ENCODE results near the gene BNC2.
A peak's percentile ranks its signal among the peaks of the same experiment; 100 is the strongest.

BNC2 gene

GRCh38 chr9:16501726-16502125 is 368.7 kb downstream of the BNC2 start:
- Histone ChIP-seq H3K27me3 (ENCODE audit: insufficient read depth, poor library complexity, severe bottlenecking) (no peaks in the 10 kb centered on the region), H3K27ac (ENCODE audit: poor library complexity, severe bottlenecking) (peak overlapping the region; percentile 61), H3K4me1 (ENCODE audit: insufficient read depth, poor library complexity, severe bottlenecking) (peaks cover 27% of the 10 kb centered on the region), H3K36me3 (ENCODE audit: low read depth) (no peaks in the 10 kb centered on the region), H3K9me3 (ENCODE audit: severe bottlenecking) (no peaks in the 10 kb centered on the region), H3K4me3 (ENCODE audit: severe bottlenecking) (no peak overlapping the region)
- DNase-seq (ENCODE audit: low spot score): no peak
- no peak for ATAC-seq (ENCODE audit: low read depth)
- TF ChIP-seq, protein P1, sequence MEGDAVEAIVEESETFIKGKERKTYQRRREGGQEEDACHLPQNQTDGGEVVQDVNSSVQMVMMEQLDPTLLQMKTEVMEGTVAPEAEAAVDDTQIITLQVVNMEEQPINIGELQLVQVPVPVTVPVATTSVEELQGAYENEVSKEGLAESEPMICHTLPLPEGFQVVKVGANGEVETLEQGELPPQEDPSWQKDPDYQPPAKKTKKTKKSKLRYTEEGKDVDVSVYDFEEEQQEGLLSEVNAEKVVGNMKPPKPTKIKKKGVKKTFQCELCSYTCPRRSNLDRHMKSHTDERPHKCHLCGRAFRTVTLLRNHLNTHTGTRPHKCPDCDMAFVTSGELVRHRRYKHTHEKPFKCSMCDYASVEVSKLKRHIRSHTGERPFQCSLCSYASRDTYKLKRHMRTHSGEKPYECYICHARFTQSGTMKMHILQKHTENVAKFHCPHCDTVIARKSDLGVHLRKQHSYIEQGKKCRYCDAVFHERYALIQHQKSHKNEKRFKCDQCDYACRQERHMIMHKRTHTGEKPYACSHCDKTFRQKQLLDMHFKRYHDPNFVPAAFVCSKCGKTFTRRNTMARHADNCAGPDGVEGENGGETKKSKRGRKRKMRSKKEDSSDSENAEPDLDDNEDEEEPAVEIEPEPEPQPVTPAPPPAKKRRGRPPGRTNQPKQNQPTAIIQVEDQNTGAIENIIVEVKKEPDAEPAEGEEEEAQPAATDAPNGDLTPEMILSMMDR (IDR thresholded peaks at IDR 0.05; ENCODE audit: poor library complexity, severe bottlenecking): no peak

DNA sequence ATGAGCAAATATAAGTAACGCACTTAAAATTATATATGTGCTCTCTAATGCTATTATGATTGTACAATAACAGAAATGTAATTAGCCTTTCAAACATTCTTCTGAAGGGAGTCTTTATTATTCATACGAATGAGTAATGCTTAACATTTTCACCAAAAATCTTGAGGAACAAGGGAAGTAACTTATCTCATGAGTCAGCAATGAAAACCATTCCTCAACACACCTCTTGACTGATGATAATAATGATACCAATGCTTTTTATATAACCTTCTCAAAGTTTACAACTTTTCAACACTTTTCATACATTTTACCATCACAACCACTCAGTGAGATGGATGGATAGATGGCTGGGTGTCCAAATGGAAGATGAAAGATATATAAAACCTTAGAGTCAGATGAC is 369.3 kb downstream of the BNC2 start:
- Histone ChIP-seq H3K27me3 (ENCODE audit: insufficient read depth, poor library complexity, severe bottlenecking) (no peaks in the 10 kb centered on the region), H3K36me3 (ENCODE audit: low read depth) (no peaks in the 10 kb centered on the region), H3K4me1 (ENCODE audit: insufficient read depth, poor library complexity, severe bottlenecking) (peaks cover 27% of the 10 kb centered on the region), H3K27ac (ENCODE audit: poor library complexity, severe bottlenecking) (peak overlapping the region; percentile 61), H3K9me3 (ENCODE audit: severe bottlenecking) (no peaks in the 10 kb centered on the region), H3K4me3 (ENCODE audit: severe bottlenecking) (no peak overlapping the region)
- ATAC-seq (ENCODE audit: low read depth) (peak; percentile 90), DNase-seq (ENCODE audit: low spot score) (no peak)
- TF ChIP-seq, protein P1 (IDR thresholded peaks at IDR 0.05; ENCODE audit: poor library complexity, severe bottlenecking): no peak

DNA sequence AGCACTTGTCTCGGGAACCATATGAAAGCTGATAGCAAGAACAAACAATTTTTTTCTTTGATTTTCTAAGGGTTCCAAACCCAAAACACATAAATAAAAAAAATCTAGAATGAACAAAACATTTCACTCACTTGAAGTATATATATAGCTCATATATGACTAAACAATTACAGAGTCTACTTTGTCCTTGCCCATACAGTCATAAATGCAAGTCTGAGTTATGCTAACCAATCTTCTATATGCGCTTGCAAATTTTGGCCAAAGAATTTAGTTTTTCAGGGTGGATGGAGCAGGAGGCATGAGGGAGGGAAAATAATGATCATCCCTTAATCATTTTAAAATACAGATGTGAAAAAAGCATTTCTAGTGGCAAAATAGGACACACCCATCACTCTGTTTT is 370.1 kb downstream of the BNC2 start:
- Histone ChIP-seq H3K36me3 (ENCODE audit: low read depth) (no peaks in the 10 kb centered on the region), H3K4me3 (ENCODE audit: severe bottlenecking) (no peak overlapping the region), H3K4me1 (ENCODE audit: insufficient read depth, poor library complexity, severe bottlenecking) (peaks cover 26% of the 10 kb centered on the region), H3K27ac (ENCODE audit: poor library complexity, severe bottlenecking) (peak overlapping the region; percentile 61), H3K27me3 (ENCODE audit: insufficient read depth, poor library complexity, severe bottlenecking) (no peaks in the 10 kb centered on the region), H3K9me3 (ENCODE audit: severe bottlenecking) (no peaks in the 10 kb centered on the region)
- no peak for DNase-seq (ENCODE audit: low spot score)
- ATAC-seq (ENCODE audit: low read depth): no peak
- TF ChIP-seq, protein P1 (IDR thresholded peaks at IDR 0.05; ENCODE audit: poor library complexity, severe bottlenecking): no peak

GRCh38 chr9:16499892-16500291 is 370.6 kb downstream of the BNC2 start:
- Histone ChIP-seq H3K27me3 (ENCODE audit: insufficient read depth, poor library complexity, severe bottlenecking) (no peaks in the 10 kb centered on the region), H3K36me3 (ENCODE audit: low read depth) (no peaks in the 10 kb centered on the region), H3K27ac (ENCODE audit: poor library complexity, severe bottlenecking) (peak overlapping the region; percentile 61), H3K4me3 (ENCODE audit: severe bottlenecking) (no peak overlapping the region), H3K9me3 (ENCODE audit: severe bottlenecking) (no peaks in the 10 kb centered on the region), H3K4me1 (ENCODE audit: insufficient read depth, poor library complexity, severe bottlenecking) (peaks cover 22% of the 10 kb centered on the region)
- no peak for DNase-seq (ENCODE audit: low spot score)
- TF ChIP-seq, protein P1 (IDR thresholded peaks at IDR 0.05; ENCODE audit: poor library complexity, severe bottlenecking): no peak
- no peak for ATAC-seq (ENCODE audit: low read depth)

DNA sequence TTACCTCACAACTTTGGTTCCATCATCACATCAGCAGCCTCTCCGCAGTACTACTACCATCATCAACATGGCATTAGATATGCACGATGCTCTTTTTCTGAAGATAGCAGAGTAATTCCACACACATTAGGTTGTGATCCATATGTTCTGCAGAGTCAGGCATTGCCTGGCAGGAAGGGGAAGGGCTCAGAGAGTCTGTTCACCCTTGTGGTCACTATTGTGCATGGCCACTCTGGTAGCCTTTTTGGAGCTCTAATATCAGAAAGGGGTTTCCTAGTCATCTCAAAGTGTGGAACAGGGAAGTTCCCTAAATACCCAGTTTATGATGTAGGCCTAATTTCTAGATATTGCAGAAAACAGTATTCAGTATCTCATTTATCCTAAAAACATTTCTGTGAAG is 373.6 kb downstream of the BNC2 start:
- no peak for ATAC-seq (ENCODE audit: low read depth)
- H3K27ac ChIP-seq (ENCODE audit: poor library complexity, severe bottlenecking): no peak overlapping the region
- no peak for DNase-seq (ENCODE audit: low spot score)

More for the DNA sequence above, 373.6 kb downstream of the BNC2 start:
- Histone ChIP-seq H3K36me3 (ENCODE audit: low read depth) (no peaks in the 10 kb centered on the region), H3K9me3 (ENCODE audit: severe bottlenecking) (no peaks in the 10 kb centered on the region), H3K27me3 (ENCODE audit: insufficient read depth, poor library complexity, severe bottlenecking) (no peaks in the 10 kb centered on the region), H3K4me3 (ENCODE audit: severe bottlenecking) (no peak overlapping the region), H3K4me1 (ENCODE audit: insufficient read depth, poor library complexity, severe bottlenecking) (peaks cover 20% of the 10 kb centered on the region)
- TF ChIP-seq, protein P1 (IDR thresholded peaks at IDR 0.05; ENCODE audit: poor library complexity, severe bottlenecking): no peak

Measured in RWPE2 (cell line).